A549 (cell line): Measurements from ENCODE around the gene HTR6.

Source experiments
- EP300 ChIP-seq, 2 experiments: fragments of >200 bp; sonication (Bioruptor Twin); formaldehyde crosslinking; IDR thresholded peaks; 2 replicates in 1 of 2; 3 replicates in 1 of 2; pipeline ENCODE4 v1.6.1; 2016 to 2017
- NR3C1 ChIP-seq: fragments of >200 bp; sonication (Bioruptor Twin); formaldehyde crosslinking; IDR thresholded peaks from 3 replicates; pipeline ENCODE4 v1.6.1; 2017
- TF ChIP-seq, protein P1 (sequence below): fragments of >200 bp; sonication (Bioruptor Twin); formaldehyde crosslinking; IDR thresholded peaks from 3 replicates; pipeline ENCODE4 v1.5.1; 2016

DNA sequence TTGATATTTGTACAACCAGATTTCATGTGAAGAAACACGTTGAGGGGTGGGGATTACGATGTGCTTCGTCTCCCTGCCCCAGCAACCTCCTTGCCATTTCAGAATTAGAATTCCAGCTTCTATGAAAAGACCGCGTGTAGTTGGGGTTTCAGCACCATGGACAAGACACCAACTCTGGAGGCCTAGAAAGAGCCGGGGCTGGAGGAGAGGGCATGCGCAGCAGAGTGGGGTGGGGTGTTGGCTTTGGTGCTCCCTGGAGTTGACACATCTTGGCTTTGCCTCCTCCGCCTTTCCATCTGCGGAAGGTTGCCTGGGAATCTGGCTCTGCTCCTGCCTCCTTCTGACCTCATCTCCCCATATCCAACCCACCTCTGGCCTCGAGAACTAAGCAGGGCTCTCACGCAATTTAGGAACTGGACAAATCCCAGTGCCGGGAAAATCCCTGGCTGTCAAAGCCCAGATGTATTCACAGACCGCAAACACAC, 11.8 kb downstream of the HTR6 start:
- no peak for TF ChIP-seq EP300 (IDR thresholded peaks at IDR 0.05)
- TF ChIP-seq NR3C1 = no peak
- TF ChIP-seq, protein P1, sequence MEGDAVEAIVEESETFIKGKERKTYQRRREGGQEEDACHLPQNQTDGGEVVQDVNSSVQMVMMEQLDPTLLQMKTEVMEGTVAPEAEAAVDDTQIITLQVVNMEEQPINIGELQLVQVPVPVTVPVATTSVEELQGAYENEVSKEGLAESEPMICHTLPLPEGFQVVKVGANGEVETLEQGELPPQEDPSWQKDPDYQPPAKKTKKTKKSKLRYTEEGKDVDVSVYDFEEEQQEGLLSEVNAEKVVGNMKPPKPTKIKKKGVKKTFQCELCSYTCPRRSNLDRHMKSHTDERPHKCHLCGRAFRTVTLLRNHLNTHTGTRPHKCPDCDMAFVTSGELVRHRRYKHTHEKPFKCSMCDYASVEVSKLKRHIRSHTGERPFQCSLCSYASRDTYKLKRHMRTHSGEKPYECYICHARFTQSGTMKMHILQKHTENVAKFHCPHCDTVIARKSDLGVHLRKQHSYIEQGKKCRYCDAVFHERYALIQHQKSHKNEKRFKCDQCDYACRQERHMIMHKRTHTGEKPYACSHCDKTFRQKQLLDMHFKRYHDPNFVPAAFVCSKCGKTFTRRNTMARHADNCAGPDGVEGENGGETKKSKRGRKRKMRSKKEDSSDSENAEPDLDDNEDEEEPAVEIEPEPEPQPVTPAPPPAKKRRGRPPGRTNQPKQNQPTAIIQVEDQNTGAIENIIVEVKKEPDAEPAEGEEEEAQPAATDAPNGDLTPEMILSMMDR = no peak
